Parathyroid adenoma (tissue), 2 donors: Measurements from ENCODE around the gene PCDHGA8.
"Not testable (repeated sequence)": the region's sequence is repeated elsewhere in the genome, so short reads cannot be mapped to it uniquely, and the experiment has no call there.

Experiments used
- H2AFZ ChIP-seq: fragments of 300-600 bp; sonication (generic); one replicate; pipeline ENCODE4 v1.7.0; 2017; ENCODE audit warnings: antibody characterized with exemption, mild to moderate bottlenecking
- H3K27ac ChIP-seq: fragments of 300-600 bp; sonication (generic); one replicate; pipeline ENCODE4 v1.7.0; 2017
- H3K27me3 ChIP-seq: fragments of 300-600 bp; sonication (generic); one replicate; pipeline ENCODE4 v1.7.0; 2017; ENCODE audit warnings: low read length; ENCODE audit not compliant: control insufficient read depth, insufficient read depth
- H3K36me3 ChIP-seq: fragments of 300-600 bp; sonication (generic); one replicate; pipeline ENCODE4 v1.7.0; 2017; ENCODE audit warnings: low read length; ENCODE audit not compliant: control insufficient read depth, insufficient read depth
- H3K4me1 ChIP-seq: fragments of 300-600 bp; sonication (generic); one replicate; pipeline ENCODE4 v1.7.0; 2017; ENCODE audit warnings: control low read depth
- H3K4me2 ChIP-seq: fragments of 300-600 bp; sonication (generic); one replicate; pipeline ENCODE4 v1.7.0; 2017; ENCODE audit warnings: low read length
- H3K4me3 ChIP-seq: fragments of 300-600 bp; sonication (generic); one replicate; pipeline ENCODE4 v1.7.0; 2017; ENCODE audit warnings: low read depth, low read length
- H3K79me2 ChIP-seq: fragments of 300-600 bp; sonication (generic); one replicate; pipeline ENCODE4 v1.7.0; 2017; ENCODE audit warnings: control low read depth
- H3K9ac ChIP-seq: fragments of 300-600 bp; sonication (generic); one replicate; pipeline ENCODE4 v1.7.0; 2017; ENCODE audit warnings: mild to moderate bottlenecking
- H3K9me3 ChIP-seq: fragments of 300-600 bp; sonication (generic); one replicate; pipeline ENCODE4 v1.7.0; 2017; ENCODE audit warnings: low read length; ENCODE audit not compliant: control insufficient read depth
- TF ChIP-seq, protein P1 (sequence below): fragments of 300-600 bp; sonication (generic); IDR thresholded peaks from one replicate; pipeline ENCODE4 v1.7.0; 2017; ENCODE audit warnings: antibody characterized with exemption, mild to moderate bottlenecking
- donor health status: primary hyperparathyroidism.

The PCDHGA8 gene

DNA sequence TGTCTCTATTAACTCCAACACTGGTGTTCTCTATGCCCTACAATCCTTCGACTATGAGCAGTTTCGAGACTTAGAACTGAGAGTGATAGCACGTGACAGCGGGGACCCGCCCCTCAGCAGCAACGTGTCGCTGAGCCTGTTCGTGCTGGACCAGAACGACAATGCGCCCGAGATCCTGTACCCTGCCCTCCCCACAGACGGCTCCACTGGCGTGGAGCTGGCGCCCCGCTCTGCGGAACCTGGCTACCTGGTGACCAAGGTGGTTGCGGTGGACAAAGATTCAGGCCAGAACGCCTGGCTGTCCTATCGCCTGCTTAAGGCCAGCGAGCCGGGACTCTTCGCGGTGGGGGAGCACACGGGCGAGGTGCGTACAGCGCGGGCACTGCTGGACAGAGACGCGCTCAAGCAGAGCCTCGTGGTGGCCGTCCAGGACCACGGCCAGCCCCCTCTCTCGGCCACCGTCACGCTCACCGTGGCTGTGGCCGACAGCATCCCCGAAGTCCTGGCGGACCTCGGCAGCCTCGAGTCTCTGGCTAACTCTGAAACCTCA lies 30.4 kb downstream of the PCDHGA8 start:
- no peak overlapping the region for H2AFZ ChIP-seq
- no peaks in the 10 kb centered on the region for H3K79me2 ChIP-seq
- TF ChIP-seq, protein P1, sequence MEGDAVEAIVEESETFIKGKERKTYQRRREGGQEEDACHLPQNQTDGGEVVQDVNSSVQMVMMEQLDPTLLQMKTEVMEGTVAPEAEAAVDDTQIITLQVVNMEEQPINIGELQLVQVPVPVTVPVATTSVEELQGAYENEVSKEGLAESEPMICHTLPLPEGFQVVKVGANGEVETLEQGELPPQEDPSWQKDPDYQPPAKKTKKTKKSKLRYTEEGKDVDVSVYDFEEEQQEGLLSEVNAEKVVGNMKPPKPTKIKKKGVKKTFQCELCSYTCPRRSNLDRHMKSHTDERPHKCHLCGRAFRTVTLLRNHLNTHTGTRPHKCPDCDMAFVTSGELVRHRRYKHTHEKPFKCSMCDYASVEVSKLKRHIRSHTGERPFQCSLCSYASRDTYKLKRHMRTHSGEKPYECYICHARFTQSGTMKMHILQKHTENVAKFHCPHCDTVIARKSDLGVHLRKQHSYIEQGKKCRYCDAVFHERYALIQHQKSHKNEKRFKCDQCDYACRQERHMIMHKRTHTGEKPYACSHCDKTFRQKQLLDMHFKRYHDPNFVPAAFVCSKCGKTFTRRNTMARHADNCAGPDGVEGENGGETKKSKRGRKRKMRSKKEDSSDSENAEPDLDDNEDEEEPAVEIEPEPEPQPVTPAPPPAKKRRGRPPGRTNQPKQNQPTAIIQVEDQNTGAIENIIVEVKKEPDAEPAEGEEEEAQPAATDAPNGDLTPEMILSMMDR: no peak
- H3K4me2 ChIP-seq: no peak overlapping the region
- no peaks in the 10 kb centered on the region for H3K4me1 ChIP-seq
- no peak overlapping the region for H3K4me3 ChIP-seq
- no peak overlapping the region for H3K27ac ChIP-seq
- H3K9ac ChIP-seq: no peak overlapping the region
- no peaks in the 10 kb centered on the region for H3K27me3 ChIP-seq
- peaks cover 20% of the 10 kb centered on the region for H3K36me3 ChIP-seq
- peaks cover 21% of the 10 kb centered on the region for H3K9me3 ChIP-seq

DNA sequence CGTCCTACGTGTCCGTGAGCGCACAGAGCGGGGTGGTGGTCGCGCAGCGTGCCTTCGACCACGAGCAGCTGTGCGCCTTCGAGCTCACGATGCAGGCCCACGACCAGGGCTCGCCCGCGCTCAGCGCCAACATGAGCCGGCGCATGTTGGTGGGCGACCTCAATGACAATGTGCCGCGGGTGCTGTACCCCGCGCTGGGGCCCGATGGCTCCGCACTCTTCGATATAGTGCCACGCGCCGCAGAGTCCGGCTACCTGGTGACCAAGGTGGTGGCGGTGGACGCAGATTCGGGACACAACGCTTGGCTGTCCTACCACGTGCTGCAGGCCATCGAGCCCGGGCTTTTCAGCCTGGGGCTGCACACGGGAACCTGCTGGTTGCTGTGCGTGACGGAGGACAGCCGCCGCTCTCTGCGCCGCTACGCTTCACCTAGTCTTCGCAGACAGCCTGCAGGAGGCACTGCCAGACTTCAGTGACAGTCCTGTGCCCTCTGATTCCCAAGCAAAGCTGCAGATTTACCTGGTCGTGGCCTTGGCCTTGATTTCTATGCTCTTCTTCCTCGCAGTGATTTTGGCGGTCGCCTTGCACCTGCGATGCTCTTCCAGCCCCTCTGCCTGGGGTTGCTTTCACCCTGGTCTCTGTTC lies 35.5 kb downstream of the PCDHGA8 start:
- Histone ChIP-seq H3K27me3 (no peaks in the 10 kb centered on the region), H3K4me1 (no peaks in the 10 kb centered on the region), H3K27ac (no peak overlapping the region), H3K79me2 (peaks cover 5% of the 10 kb centered on the region), H3K4me3 (no peak overlapping the region), H3K9me3 (peaks cover 9% of the 10 kb centered on the region), H3K9ac (no peak overlapping the region), H3K4me2 (no peak overlapping the region), H3K36me3 (peaks cover 8% of the 10 kb centered on the region), H2AFZ (no peak overlapping the region)
- TF ChIP-seq, protein P1: no peak

DNA sequence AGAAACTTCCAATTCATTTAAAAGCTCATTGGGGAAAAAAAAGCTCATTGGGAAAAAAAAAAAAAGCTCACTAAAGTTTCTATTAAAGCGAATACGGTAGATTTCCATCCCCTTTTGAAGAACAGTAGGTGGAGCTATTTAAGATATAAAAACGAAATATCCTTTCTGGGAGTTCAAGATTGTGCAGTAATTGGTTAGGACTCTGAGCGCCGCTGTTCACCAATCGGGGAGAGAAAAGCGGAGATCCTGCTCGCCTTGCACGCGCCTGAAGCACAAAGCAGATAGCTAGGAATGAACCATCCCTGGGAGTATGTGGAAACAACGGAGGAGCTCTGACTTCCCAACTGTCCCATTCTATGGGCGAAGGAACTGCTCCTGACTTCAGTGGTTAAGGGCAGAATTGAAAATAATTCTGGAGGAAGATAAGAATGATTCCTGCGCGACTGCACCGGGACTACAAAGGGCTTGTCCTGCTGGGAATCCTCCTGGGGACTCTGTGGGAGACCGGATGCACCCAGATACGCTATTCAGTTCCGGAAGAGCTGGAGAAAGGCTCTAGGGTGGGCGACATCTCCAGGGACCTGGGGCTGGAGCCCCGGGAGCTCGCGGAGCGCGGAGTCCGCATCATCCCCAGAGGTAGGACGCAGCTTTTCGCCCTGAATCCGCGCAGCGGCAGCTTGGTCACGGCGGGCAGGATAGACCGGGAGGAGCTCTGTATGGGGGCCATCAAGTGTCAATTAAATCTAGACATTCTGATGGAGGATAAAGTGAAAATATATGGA lies 38.1 kb downstream of the PCDHGA8 start, which contains the start of gene PCDHGA12:
Gene PCDHGA12 (plus strand): TSS at position 176 of the 782 bp plus-strand sequence. CDS start 253 bp downstream, at position 429.
- H3K9ac ChIP-seq: no peak within 1 kb of the TSS
- TF ChIP-seq, protein P1: peak; percentile 15
- peaks cover 1% of the 10 kb centered on the region for H3K36me3 ChIP-seq
- H2AFZ ChIP-seq: no peak within 1 kb of the TSS
- no peak within 1 kb of the TSS for H3K27ac ChIP-seq
- H3K4me3 ChIP-seq: no peak within 1 kb of the TSS
- peaks cover 5% of the 10 kb centered on the region for H3K9me3 ChIP-seq
- no peaks in the 10 kb centered on the region for H3K27me3 ChIP-seq
- peak within 1 kb of the TSS; percentile 18 for H3K4me2 ChIP-seq
- peaks cover 5% of the 10 kb centered on the region for H3K79me2 ChIP-seq
- no peaks in the 10 kb centered on the region for H3K4me1 ChIP-seq

DNA sequence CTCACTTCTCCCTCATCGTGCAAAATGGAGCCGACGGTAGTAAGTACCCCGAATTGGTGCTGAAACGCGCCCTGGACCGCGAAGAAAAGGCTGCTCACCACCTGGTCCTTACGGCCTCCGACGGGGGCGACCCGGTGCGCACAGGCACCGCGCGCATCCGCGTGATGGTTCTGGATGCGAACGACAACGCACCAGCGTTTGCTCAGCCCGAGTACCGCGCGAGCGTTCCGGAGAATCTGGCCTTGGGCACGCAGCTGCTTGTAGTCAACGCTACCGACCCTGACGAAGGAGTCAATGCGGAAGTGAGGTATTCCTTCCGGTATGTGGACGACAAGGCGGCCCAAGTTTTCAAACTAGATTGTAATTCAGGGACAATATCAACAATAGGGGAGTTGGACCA lies 38.9 kb downstream of the PCDHGA8 start:
- TF ChIP-seq, protein P1: no peak
- Histone ChIP-seq H2AFZ (no peak overlapping the region), H3K27me3 (no peaks in the 10 kb centered on the region), H3K9ac (no peak overlapping the region), H3K4me1 (no peaks in the 10 kb centered on the region), H3K79me2 (peaks cover 5% of the 10 kb centered on the region), H3K4me2 (no peak overlapping the region), H3K27ac (no peak overlapping the region), H3K9me3 (peaks cover 3% of the 10 kb centered on the region), H3K4me3 (no peak overlapping the region), H3K36me3 (no peaks in the 10 kb centered on the region)

DNA sequence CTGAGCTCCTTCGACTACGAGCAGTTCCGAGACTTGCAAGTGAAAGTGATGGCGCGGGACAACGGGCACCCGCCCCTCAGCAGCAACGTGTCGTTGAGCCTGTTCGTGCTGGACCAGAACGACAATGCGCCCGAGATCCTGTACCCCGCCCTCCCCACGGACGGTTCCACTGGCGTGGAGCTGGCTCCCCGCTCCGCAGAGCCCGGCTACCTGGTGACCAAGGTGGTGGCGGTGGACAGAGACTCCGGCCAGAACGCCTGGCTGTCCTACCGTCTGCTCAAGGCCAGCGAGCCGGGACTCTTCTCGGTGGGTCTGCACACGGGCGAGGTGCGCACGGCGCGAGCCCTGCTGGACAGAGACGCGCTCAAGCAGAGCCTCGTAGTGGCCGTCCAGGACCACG lies 39.9 kb downstream of the PCDHGA8 start:
- H3K79me2 ChIP-seq, H3K4me3 ChIP-seq, H3K27me3 ChIP-seq: not testable (repeated sequence)

DNA sequence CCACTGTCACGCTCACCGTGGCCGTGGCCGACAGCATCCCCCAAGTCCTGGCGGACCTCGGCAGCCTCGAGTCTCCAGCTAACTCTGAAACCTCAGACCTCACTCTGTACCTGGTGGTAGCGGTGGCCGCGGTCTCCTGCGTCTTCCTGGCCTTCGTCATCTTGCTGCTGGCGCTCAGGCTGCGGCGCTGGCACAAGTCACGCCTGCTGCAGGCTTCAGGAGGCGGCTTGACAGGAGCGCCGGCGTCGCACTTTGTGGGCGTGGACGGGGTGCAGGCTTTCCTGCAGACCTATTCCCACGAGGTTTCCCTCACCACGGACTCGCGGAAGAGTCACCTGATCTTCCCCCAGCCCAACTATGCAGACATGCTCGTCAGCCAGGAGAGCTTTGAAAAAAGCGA lies 40.3 kb downstream of the PCDHGA8 start:
- not testable (repeated sequence) for H3K4me1 ChIP-seq, H3K4me3 ChIP-seq, H2AFZ ChIP-seq, H3K4me2 ChIP-seq, H3K9me3 ChIP-seq, H3K27ac ChIP-seq, H3K79me2 ChIP-seq, H3K27me3 ChIP-seq, H3K9ac ChIP-seq, H3K36me3 ChIP-seq

More for the DNA sequence above, 39.9 kb downstream of the PCDHGA8 start:
- not testable (repeated sequence) for H3K9me3 ChIP-seq, H3K4me1 ChIP-seq, H3K27ac ChIP-seq, H3K9ac ChIP-seq, H2AFZ ChIP-seq, H3K36me3 ChIP-seq, H3K4me2 ChIP-seq
